ENCODE measurements around the gene PRUNE2. TPM values are rescaled to one million over a fixed set of nuclear protein-coding genes. Genes with fewer than 3 reads are reported as not detected.

The PRUNE2 gene
- total and polyA plus RNA-seq, 9 of the 15 experiments (the other 6 are each of a cell fraction or from before 2014, with no cell fraction given), result 0.05 to 0.45 (median 0.18) TPM; not detected in 1

DNA sequence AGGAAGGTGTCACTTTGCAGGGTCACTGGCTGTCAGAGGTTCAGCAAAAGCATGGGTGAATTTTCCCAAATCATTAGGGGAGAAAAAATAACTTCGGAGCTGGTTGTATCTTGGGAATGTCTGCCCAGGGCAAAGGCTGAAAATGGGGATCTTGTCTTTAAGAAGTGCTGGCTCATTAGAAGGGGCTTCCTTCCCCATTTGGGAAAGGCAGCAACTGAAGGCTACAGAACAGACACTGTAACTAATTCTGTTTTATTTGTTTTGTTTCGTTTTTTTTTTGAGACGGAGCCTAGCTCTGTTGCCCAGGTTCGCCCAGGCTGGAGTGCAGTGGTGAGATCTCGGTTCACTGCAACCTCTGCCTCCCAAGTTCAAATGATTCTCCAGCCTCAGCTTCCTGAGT, 212.0 kb downstream of the PRUNE2 start (continued):
- TF ChIP-seq RFX5 (IDR thresholded peaks at IDR 0.05; ENCODE audit: low read depth, low read length) (no peak), ZBTB17 (CRISPR knock-in tag; IDR thresholded peaks at IDR 0.05) (no peak), E2F8 (IDR thresholded peaks at IDR 0.05; ENCODE audit: low read depth, partially characterized antibody) (no peak), RUNX1 (IDR thresholded peaks at IDR 0.05; ENCODE audit: low read depth) (no peak)

- no peaks in the 10 kb centered on the region for H3K9me1 ChIP-seq (ENCODE audit: control insufficient read depth, insufficient read depth, low read length)
- intact Hi-C loops (cut with micrococcal nuclease) (no loop called here), in situ Hi-C loops (cut with MboI) (no loop called here)
- CTCF ChIA-PET (ENCODE audit: low intra/inter-chr PET ratio), result no interaction called here
- H3K27me3 ChIP-seq (ENCODE audit: control insufficient read depth in 2 of 2, insufficient read depth in 2 of 2, low read length in 2 of 2), result peaks cover 0 to 12% of the 10 kb centered on the region in 2 experiments; a peak in 2 of 5 replicates
- H3K4me2 ChIP-seq (ENCODE audit: insufficient read depth, low read length), result 0 out of 2 replicates have a peak overlapping the region, but pooled peaks have one; percentile 62
- H3K27ac ChIP-seq (ENCODE audit: extremely low read depth, low read depth, low read length), result no peak overlapping the region
- H3K4me3 ChIP-seq, result no peak overlapping the region
- H3K9ac ChIP-seq (ENCODE audit: insufficient read depth in 1 of 2, low read depth in 2 of 2, low read length in 2 of 2), result no peak overlapping the region
- WGBS (ENCODE audit: insufficient coverage, low coverage, missing lambda C conversion rate), result 3% methylated on average over 6 of the region's 9 CpGs
- POLR2A ChIA-PET, result interaction anchor here (1.5 kb wide), 1 partner anchor 8 kb away, joined by 4 read pairs; no protein-coding TSS in a partner anchor
- H3K79me2 ChIP-seq (ENCODE audit: control insufficient read depth, insufficient read depth, low read length), result no peaks in the 10 kb centered on the region
- FAIRE-seq (peak; percentile 52), DNase-seq (ENCODE audit: extremely low read depth in 1 of 4, low spot score in 3 of 4) (no peak), ATAC-seq (no peak)
- BruUV-seq (replicated peaks), result no TSS peak
- no peak overlapping the region for H2AFZ ChIP-seq (ENCODE audit: low read depth, low read length)
- H4K20me1 ChIP-seq (replicated peaks; ENCODE audit: control insufficient read depth, insufficient read depth, low read length), result no peaks in the 10 kb centered on the region
- no peaks in the 10 kb centered on the region for H3K9me3 ChIP-seq (replicated peaks; ENCODE audit: control insufficient read depth, insufficient read depth, low read depth, low read length)
- peak; percentile 33; the same call in 1 of the 2 replicates for TF ChIP-seq BHLHE40 (IDR thresholded peaks at IDR 0.05; ENCODE audit: low read length)
- TF ChIP-seq CHD2 (IDR thresholded peaks at IDR 0.05; ENCODE audit: low read depth, low read length), result no peak
- TF ChIP-seq THRA (IDR thresholded peaks at IDR 0.05), result no peak
- no peaks in the 10 kb centered on the region for H3K36me3 ChIP-seq (ENCODE audit: control insufficient read depth, insufficient read depth, low read length)
- no peaks in the 10 kb centered on the region; a peak in 1 of 5 replicates for H3K4me1 ChIP-seq (replicated peaks in 1 of 2; ENCODE audit: control insufficient read depth in 2 of 2, insufficient read depth in 2 of 2, low read length in 2 of 2)
Observed at GRCh38 chr9:76692458-76693129, 213.3 kb downstream of the PRUNE2 start.

All from K562 (cell line).